Measurements from ENCODE around the gene FDXACB1.

Gene FDXACB1

GRCh38 chr11:111878849-111879636 lies at the start of gene FDXACB1, which contains the start of gene CFAP68:
FDXACB1 (minus strand) TSS chr11:111879165; CDS start chr11:111879132, 33 bp downstream.
CFAP68 (plus strand) TSS chr11:111879541; CDS start chr11:111879561, 20 bp downstream.
- in situ Hi-C loops (cut with HindIII; ENCODE audit: low sequenced_read_pairs), result loop anchor here (5.0 kb wide), 1 partner anchor 48 kb away; no protein-coding TSS in a partner anchor

DNA sequence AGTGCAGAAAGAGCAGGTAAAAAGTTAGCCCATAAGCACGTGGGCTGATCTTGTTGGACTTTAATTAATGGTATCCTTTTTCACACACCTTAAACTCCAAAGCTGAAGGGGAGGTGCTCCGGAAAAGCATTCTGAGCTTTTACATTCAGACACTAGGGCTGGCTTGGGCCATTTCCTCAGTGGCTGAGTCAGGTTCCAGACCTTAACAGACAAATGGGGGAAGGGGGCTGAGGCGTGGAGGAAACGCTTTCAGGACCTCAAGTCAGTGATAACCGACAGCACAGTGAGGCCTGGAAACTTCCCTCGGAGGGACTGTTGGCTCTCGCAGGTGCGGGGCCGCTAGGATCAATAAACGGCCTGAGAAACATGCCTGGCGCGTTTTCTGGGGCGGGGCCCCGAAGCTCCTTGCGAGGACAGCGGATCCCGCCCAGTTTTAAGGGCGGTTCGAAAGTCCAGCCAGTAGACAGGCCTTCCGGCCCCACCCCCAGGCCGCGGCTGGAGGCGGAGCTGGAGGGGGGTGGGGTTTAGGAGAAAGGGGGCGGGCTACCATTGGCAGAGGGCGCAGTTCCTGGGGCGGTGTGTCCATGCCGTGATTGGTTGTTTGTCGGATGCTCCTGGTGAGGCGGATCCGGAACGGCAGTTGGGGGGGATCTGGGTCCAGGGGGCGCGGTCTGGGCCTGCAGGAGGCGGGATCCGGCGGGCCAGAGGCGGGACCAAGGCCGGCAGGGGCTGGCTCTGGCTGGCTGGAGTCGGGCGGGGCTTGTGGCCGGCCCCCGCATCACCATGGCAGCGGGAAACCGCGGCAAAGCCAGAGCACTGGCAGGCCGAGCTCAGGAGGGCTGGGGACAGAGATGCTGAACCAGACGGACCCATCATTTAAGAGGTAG lies 47.8 kb upstream of the FDXACB1 start:
- in situ Hi-C loops (cut with HindIII; ENCODE audit: low sequenced_read_pairs), result loop anchor here (5.0 kb wide), 1 partner anchor 49 kb away; the partner anchor contains the start of genes CFAP68 and FDXACB1

- in situ Hi-C loops (cut with HindIII; ENCODE audit: low sequenced_read_pairs), result loop anchor here (5.0 kb wide), 1 partner anchor 49 kb away; the partner anchor contains the start of genes CFAP68 and FDXACB1
Measured at GRCh38 chr11:111925953-111926352, 47.0 kb upstream of the FDXACB1 start.

DNA sequence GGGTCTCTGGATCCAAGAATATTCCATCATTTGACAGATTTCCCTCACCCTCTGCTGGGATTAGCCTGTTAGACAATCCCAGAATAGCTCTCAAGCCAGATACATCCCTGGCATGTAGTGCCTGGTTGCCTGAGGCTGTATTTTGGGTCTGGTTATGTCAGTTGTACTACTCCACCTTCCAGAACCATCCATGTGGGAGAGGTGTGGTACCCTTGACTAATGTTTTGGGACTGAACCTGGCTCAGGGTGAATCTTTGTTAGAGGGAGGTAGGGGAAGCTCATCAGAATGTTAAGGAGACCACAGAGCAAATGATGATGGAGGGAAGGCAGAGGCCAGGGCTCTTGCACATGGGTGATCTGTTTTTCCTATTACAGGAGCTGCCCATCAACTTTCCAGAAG lies 45.0 kb upstream of the FDXACB1 start:
- in situ Hi-C loops (cut with HindIII; ENCODE audit: low sequenced_read_pairs), result no loop called here

- in situ Hi-C loops (cut with HindIII; ENCODE audit: low sequenced_read_pairs), result no loop called here
Measured at GRCh38 chr11:111923351-111923788, 44.4 kb upstream of the FDXACB1 start.

GRCh38 chr11:111922803-111923202 lies 43.8 kb upstream of the FDXACB1 start:
- in situ Hi-C loops (cut with HindIII; ENCODE audit: low sequenced_read_pairs), result no loop called here

DNA sequence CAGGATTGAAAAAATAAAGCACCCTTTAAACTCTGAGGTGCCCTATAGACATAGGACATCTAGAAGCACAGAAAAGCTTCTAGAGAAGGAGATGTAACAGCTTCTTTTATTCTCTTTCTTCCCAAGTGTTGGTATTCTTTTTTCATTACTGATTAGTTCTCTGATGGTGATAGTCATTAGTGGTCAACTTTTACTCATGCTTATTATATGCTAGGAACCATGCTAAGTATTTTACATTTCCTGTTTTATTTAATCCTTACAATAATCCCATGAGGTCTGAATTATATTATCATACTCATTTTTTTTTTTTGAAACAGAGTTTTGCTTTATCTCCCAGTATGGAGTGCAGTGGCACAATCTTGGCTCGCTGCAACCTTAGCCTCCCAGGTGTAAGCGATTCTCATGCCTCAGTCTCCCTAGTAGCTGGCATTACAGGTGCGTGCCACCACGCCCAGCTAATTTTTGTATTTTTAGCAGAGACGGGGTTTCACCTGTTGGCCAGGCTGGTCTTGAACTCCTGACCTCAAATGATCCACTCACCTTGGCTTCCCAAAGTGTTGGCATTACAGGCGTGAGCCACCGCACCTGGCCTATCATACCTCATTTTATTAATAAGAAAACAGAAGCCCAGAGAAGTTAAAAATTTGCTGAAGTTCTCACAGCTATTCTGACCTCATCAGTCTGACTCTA lies 42.7 kb upstream of the FDXACB1 start:
- in situ Hi-C loops (cut with HindIII; ENCODE audit: low sequenced_read_pairs), result no loop called here

GRCh38 chr11:111920908-111921307 lies 41.9 kb upstream of the FDXACB1 start:
- in situ Hi-C loops (cut with HindIII; ENCODE audit: low sequenced_read_pairs), result no loop called here

DNA sequence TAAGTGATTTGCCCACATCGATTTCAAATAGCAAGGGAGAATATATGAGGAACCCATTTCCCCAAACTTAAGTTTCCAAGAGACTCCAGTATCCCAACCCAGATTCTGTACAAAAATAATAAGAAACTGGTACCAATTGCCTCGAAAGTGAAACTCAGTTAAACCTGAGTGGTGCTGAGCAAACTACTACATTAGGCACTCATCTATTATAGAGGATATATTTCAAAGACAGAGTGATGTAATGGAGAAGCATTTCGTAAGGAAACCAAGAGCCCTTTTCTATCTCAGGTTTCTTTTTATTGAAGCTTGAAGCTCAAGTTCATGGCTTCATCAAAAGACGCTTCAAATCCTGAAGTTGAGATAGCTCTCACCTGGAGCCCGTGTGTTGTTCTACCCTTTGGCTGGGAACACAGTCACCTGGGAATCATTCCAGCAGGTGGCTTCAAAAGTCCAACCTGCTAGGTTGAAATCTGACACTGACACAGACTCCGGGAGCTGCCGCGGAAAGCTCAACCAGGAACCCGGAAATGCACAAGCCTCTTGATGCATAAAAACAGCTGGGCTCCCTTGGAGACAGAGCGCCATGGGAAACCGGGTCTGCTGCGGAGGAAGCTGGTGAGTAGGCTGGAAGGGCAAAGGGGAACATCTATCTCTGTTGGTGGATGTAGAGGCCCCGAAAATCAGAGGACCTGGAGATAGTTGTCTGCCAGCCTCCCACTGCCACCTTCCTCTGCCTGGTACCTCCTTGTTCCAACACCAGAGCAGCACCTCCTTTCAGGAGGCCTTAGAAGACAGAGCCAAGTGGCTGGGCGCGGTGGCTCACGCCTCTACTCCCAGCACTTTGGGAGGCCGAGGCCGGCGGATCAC lies 39.7 kb upstream of the FDXACB1 start, which contains the start of gene C11orf52:
C11orf52 (plus strand) TSS at position 524 of the 867 bp plus-strand sequence; CDS start at position 584, 60 bp downstream.
- in situ Hi-C loops (cut with HindIII; ENCODE audit: low sequenced_read_pairs), result no loop called here

DNA sequence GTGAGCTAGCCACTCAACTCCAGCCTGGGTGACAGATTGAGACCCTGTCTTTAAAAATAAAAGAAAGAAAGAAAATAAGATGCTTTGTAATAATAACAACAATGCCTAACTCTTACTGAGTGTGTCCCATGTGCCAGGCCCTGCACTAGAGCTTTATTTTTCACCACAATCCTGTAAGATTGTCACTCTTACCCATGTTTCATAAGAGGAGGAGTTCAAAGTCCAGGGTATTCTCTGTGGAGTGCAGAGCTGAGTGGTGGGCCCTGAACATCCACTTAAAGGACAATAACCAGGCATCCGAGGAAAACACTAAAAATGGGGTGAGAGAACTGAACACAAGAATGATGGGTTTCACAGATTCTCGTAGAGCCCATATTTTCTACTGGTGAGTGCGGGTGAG lies 38.8 kb upstream of the FDXACB1 start:
- in situ Hi-C loops (cut with HindIII; ENCODE audit: low sequenced_read_pairs), result no loop called here

DNA sequence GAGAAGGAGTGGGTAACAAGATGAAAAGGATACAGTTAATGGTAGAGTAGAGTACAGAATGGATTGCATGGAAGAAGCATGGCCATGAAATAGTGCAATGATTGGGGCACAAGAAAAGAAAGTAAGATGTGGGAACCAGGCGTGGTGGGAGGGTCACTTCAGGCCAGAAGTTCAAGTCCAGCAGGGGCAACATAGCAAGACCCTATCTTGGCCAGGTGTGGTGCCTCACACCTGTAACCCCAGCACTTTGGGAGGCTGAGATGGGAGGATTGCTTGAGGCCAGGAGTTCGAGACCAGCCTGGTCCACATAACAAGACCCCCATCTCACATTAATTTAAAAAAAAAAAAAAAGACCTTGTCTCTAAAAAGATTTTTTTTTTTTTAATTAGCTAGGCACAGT lies 38.3 kb upstream of the FDXACB1 start:
- in situ Hi-C loops (cut with HindIII; ENCODE audit: low sequenced_read_pairs), result no loop called here

DNA sequence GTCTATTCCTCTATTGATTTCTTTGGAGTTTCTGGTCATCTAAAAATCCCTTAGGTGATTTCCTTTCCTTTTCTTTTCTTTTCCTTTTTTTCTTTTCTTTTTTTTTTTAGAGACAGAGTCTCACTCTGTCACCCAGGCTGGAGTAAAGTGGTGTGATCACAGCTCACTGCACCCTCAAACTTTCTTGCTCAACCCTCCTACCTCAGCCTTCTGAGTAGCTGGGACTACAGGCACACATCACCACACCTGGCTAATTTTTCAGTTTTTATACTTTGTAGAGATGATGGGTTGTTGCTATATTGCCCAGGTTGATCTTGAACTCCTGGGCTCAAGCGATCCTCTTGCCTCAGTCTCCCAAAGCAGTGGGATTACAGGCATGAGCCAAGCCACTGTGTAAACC lies 37.8 kb upstream of the FDXACB1 start:
- in situ Hi-C loops (cut with HindIII; ENCODE audit: low sequenced_read_pairs), result no loop called here

DNA sequence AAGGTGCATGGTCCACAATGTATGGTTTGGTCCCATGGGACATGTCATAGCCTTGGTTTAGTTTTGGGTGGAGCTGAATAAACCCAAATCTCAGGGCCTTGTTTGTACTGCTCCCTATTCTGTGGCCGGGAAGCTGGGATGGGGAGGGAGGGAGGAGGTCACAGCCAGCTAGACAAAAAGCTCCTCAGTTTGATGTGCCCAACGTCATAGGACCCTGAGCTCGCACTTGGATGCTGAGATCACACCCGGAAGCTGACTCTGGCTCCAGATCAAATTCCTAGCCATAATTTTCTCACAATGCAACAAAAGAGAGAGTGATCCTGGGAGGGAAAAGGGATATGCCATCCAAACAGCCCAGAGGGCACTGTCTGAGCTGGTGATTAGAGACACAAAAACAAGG lies 35.0 kb upstream of the FDXACB1 start:
- in situ Hi-C loops (cut with HindIII; ENCODE audit: low sequenced_read_pairs), result no loop called here

DNA sequence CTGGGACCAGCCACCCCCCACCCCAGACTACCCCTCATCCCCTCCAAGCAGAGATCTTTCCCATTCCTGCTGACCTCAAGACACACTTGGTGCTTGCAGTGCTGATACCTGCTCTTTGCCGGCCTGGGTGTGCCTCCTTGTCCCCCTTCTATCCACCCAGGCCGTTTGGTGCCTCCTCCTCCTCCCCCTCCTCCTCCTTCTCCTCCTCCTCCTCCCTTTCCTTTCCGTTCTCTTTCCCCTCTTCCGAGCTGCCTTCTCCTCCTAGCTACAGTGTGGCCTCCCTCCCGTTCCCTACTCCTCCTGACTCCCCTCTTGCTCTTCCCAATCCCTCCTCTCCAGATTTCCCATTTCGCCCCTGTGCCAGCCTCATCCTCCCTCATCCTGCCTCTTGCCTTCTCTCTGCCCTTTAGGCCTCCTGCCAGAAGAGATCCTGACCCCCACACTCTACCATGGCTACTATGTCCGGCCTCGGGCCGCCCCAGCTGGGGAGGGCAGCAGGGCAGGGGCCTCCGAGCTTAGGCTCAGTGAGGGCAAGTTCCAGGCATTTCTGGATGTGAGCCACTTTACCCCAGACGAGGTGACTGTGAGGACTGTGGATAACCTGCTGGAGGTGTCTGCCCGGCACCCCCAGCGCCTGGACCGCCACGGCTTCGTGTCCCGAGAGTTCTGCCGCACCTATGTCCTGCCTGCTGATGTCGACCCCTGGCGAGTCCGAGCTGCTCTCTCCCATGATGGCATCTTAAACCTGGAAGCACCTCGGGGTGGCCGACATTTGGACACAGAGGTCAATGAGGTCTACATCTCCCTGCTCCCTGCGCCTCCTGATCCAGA lies 34.3 kb upstream of the FDXACB1 start:
- in situ Hi-C loops (cut with HindIII; ENCODE audit: low sequenced_read_pairs), result no loop called here

DNA sequence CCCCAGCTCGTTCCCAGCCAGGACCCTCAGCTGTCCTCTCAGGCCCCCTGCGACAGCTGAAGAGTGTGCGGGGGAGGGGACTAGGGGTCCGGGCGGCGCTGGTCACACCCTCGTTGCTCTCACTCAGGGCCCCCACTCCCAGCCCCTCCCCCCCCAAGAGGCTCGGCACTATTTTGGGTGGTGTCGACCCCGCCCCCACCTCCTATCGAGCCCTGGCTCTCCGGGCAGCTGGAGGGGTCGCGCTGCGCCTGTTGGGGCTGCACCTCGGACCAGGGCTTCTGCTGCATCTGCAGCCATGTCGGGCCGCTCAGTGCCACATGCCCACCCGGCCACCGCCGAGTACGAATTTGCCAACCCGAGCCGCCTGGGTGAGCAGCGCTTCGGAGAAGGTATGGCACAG lies 33.6 kb upstream of the FDXACB1 start, which contains the start of gene HSPB2:
HSPB2 (plus strand) TSS at position 200 of the 400 bp plus-strand sequence; CDS start at position 296, 96 bp downstream.
- in situ Hi-C loops (cut with HindIII; ENCODE audit: low sequenced_read_pairs), result no loop called here

DNA sequence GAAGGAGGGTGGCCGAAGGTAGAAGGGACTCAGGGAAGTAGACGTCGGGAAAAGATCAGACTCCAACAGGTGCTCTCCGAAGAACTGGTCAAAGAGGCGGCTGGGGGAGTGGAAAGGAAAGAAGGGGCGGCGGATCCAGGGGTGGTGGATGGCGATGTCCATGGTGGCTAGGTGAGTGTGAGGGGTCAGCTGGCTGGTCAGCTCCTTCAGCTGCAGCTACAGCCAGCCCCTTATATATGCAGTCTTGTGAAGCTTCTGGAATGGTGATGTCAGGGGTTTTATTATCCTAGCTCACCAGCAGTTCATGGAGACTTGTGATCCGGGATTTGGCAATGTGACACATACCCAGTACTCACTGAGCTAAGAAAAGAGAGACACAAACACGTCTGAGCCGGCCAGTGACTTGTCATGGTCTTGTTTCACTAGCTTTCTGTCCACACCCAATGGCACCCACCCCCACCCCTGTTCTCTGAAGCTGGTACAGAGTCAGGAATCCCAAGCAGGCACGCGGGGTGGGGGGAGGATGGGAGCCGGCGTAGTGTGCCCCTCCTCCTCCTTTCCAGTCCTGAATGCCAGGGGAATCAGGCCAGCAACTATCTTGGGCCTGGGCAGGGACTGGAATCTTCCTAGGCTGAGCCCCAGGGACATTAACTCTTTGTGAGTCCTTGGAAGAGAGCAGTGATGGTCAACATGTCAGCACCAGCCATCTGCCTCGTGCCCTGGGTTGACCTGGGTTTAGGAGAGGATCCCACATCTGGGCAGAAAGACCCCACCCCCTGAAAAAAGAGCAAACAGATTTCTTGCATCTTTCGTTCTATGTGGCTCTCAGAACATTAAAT lies 32.8 kb upstream of the FDXACB1 start, which contains the start of gene CRYAB:
CRYAB (minus strand) TSS at position 208 of the 839 bp plus-strand sequence; CDS start at position 162, 46 bp downstream.
- in situ Hi-C loops (cut with HindIII; ENCODE audit: low sequenced_read_pairs), result no loop called here

DNA sequence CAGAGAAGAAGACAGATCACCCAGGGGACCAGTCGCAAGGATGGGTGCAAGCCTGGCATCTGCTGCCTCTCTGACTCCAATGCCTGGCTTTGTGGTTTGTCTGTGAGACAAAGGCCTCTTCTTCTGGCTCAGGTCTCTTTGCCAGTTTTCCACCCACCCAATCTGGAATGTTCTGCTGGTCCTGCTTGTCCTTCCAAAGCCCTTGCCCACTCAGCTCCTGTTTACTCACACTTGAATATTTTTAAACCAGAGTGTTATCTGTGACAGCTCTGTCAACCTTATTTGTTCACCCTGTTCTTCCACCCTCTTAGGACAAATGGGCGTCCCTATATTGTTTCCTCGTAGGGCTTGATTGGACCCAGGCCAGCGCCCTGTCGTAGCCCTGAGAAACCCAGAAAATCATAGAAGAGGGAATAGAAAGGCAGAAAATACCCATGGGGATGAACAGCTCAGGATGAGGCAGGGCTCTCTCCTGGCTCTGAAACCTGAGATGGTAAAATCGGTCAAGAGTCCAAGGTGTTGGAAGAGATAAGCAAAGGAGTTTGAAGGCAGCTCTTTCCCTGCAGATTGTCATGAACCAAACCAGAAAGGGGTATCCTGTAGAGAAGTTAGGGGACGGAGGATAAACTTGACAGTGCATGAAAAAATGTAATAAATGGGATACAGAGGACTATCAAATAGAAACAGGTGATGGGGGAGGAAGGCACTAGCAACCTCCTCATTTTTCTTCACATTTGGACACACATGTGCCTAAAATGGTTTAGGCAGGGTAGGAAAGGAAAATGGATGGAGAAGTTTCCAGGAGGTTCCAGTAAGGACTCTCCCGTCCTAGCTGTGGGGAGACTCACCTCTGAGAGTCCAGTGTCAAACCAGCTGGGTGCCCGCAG lies 32.0 kb upstream of the FDXACB1 start:
- in situ Hi-C loops (cut with HindIII; ENCODE audit: low sequenced_read_pairs), result no loop called here

All from endothelial cell of hepatic sinusoid (primary cell).